T-helper 22 cell (primary cell): ENCODE measurements around the gene TPRN.

Source experiments
- DNase-seq: peaks from one replicate; pipeline ENCODE4 v3.0.0-alpha.2; 2020; ENCODE audit warnings: low read depth

TPRN gene

GRCh38 chr9:137188490-137189296 lies 11.8 kb downstream of the TPRN start, which contains the start of the genes ANAPC2 and SSNA1:
TSS of gene ANAPC2 (minus strand) at chr9:137188560. CDS start at chr9:137188532, 28 bp downstream.
TSS of gene SSNA1 (plus strand) at chr9:137188676. CDS start at chr9:137188727, 51 bp downstream.
- DNase-seq: peak; percentile 84

- no peak for DNase-seq
These were observed 12.5 kb downstream of the TPRN start for GRCh38 chr9:137188086-137188489.

DNA sequence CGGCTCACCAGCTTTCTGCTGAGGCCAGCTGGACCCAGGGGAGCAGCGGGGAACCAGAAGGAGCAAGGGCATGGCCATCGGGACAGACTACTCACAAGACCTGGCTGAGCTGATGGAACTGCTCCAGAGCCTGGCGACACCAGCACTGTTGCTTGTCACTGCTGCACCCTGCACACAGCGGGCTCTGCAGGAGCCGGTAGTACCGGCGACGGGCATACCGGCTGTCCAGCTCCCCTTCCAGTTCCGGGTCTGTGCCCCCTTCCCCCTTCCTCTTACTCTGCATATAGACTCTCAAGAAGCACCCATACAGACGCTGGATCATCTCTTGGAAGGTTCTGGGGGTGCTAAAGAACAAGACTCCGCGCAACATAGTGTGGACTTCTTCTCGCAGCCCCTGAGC lies 13.2 kb downstream of the TPRN start:
- DNase-seq: no peak

DNA sequence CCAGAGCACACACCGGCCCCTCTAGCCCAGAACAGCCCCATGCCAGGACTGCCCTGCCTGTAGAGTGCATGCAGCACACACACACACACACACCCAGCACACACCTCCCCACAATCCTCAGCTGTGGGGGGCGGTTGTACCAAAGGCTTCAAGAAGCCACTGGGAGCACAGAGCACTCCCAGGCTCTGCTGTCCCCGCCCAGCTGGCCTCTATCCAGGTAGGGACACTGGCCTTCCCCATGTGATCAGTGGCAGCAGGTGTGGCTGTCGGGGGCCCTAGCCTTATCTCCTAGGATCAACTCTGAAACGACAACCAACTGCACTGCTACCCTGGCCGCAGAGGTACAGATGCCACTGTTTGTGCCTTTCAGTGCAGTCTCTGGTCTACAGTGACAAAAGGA lies 14.2 kb downstream of the TPRN start:
- DNase-seq: no peak

GRCh38 chr9:137185921-137186320 lies 14.6 kb downstream of the TPRN start:
- no peak for DNase-seq

- DNase-seq: no peak
These were observed 15.5 kb downstream of the TPRN start for GRCh38 chr9:137184881-137185660.

DNA sequence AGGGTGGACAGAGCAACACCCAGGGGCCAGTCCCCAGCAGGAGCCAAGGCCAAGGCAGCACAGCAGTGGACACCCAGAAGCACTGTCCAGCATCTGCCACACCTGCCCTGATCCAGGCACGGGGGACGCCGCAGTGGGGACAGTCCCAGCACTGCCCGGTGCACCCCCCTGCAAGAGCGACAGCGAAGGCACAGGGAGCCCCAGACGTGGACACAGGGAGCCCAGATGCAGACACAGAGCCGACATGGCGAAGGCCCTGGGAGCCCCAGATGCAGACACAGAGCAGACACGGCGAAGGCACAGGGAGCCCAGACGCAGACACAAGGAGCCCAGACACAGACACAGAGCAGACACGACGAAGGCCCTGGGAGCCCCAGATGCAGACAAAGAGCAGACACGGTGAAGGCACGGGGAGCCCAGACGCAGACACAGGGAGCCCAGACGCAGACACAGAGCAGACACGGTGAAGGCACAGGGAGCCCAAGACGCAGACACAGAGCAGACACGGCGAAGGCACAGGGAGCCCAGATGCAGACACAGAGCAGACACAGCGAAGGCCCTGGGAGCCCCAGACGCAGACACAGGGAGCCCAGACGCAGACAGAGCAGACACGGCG lies 16.5 kb downstream of the TPRN start:
- DNase-seq: no peak

DNA sequence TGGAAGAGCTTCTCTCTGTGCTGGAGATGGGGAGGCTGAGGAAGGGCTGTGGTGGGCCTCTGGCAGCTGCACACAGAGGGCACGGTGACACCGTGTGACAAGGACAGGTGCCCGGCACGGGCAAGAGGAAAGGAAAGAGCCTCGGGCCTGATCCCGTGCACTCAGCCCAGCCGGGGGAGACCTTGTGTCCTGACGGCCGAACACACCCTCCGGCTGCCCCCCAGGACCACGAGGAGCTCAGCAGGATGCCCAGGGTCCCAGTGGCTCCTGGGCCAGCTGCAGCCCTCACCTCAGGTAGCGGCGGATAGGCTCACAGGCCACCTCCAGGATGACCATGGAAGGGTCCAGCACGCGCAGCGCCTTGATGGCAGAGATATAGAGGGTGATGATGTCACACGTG lies 17.7 kb downstream of the TPRN start:
- no peak for DNase-seq

- DNase-seq: no peak
These were observed 18.9 kb downstream of the TPRN start for GRCh38 chr9:137181680-137182079.

DNA sequence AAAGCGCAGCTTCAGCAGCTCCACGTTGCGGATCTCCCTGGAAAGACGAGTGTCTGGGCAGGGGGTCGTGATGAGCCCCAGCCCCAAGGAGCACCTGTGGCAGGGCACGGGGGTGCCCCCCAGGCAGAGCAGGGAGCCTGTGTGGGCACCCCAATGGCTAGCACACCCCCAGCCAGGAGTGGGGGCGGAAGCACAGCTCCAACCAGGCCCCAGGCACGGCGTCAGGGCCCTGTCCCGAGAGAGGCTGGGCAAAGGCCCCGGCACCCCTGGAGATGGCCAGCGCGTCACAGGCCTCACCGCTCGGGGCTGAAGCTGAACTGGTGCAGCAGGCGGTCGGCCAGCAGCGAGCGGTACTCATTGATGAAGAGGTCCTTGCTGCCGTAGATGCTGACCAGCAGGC lies 20.1 kb downstream of the TPRN start:
- DNase-seq: no peak

GRCh38 chr9:137179761-137180160 lies 20.8 kb downstream of the TPRN start:
- DNase-seq: no peak

- no peak for DNase-seq
These were observed 21.5 kb downstream of the TPRN start for GRCh38 chr9:137178939-137179630.

- no peak for DNase-seq
These were observed 22.2 kb downstream of the TPRN start for GRCh38 chr9:137178201-137178938.

GRCh38 chr9:137176302-137177182 lies 24.0 kb downstream of the TPRN start:
- no peak for DNase-seq

GRCh38 chr9:137175345-137175961 lies 25.1 kb downstream of the TPRN start:
- DNase-seq: no peak

DNA sequence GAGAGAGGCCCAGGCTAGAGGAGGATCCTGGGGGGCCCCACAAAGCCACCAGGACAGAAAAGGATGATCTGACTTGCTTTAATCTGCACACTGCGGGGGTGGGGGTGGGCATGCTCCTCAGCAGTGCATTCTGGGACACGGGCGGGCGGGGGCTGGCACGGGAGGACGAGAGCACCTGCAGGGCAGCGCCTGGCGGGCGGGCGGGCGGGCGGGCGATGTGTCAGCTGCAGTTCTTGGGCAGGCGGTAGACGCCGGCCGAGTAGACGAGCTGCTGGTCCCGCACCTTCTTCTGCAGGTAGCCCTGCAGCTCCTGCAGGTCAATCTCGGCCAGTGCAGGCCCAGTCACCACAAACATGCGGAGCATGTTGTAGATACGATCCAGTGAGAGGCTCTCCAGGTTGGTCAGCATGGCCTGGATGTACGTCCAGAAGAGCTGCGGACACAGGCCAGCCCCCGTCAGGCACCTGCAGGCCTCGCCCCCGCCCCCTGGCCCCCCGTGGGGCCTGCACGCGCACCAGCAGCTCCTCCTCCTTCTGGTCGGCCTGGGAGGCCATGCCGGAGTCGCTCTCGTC lies 25.7 kb downstream of the TPRN start:
- no peak for DNase-seq

DNA sequence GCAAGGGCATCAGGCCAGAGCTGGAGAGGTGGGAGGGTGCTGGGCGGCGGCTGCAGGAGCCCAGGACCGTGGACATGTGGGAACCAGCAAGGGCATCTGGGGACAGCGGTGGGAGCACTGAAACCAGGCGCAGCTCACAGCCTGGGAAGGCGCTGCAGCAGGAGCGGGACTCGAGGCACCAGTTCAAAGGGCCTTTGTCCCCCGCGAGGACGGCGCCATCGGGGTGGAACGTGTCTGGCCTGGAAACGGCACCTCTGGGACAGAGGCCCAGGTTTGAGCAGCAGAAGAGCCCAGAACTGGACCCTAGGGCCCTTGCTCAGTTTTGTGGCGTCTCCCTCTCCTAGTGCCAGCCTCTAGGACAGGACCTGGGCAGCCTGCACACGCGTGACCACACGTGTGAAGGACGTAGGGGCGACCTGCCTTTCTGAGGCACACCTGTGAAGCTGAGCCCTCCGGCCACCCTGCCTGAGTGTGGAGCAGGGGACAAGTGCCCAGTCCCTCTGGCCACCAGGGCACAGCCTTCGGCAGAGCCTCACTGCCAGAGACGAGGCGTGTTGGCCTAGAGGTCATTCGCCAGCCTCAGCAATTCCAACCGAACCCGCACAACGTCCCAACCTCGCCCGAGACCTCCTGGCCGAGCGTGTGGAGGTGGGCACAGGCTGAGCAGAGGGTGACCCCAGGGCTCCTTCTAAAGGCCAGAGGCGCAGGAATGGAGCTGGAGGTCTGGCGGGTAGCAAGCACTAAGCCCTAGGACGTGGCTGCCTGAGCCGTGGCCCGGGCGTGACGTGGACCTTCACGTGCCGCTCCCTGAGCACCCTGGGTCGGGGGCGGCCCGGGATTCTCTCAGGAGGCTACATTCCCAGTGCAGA lies 26.5 kb downstream of the TPRN start:
- DNase-seq: no peak
